HFFc6 (cell line): Measurements from ENCODE around the gene CLDN18. TPM values are rescaled to one million over a fixed set of nuclear protein-coding genes. Genes with fewer than 3 reads are reported as not detected.

Experiments
- DNase-seq: peaks from one replicate; pipeline ENCODE4 v3.0.0-alpha.2; 2018
- H3K27ac Mint-ChIP-seq: 2 replicates; pipeline ENCODE4 v1.8.0; 2020; ENCODE audit warnings: mild to moderate bottlenecking, mixed read lengths
- H3K27me3 Mint-ChIP-seq: 2 replicates; pipeline ENCODE4 v1.8.0; 2021; ENCODE audit warnings: mild to moderate bottlenecking, moderate library complexity, mixed read lengths; ENCODE audit not compliant: insufficient read depth
- H3K36me3 Mint-ChIP-seq: 2 replicates; pipeline ENCODE4 v1.8.0; 2021; ENCODE audit warnings: low read depth, mixed read lengths
- H3K4me1 Mint-ChIP-seq: 2 replicates; pipeline ENCODE4 v1.8.0; 2020; ENCODE audit warnings: low read depth, mixed read lengths
- H3K4me3 Mint-ChIP-seq: 2 replicates; pipeline ENCODE4 v1.8.0; 2020; ENCODE audit warnings: mild to moderate bottlenecking, moderate library complexity, mixed read lengths
- H3K9me3 Mint-ChIP-seq: 2 replicates; pipeline ENCODE4 v1.8.0; 2020; ENCODE audit warnings: mild to moderate bottlenecking, mixed read lengths
- CTCF ChIP-seq: fragments of 200-600 bp; sonication (generic); IDR thresholded peaks from 2 replicates; pipeline ENCODE4 v1.5.0; 2021; ENCODE audit warnings: antibody characterized with exemption, mild to moderate bottlenecking
- total RNA-seq, 6 experiments: library from RNA; stranded (reverse); fragmentation: NEBNext Ultra II Directional; extraction: Animal tissue kit (Norgen Biotek cat#: 25700); gene quantifications; 2 replicates in 1 of 6; 3 replicates in 5 of 6; pipeline ENCODE4 v1.2.3, GENCODE V29; 2021

CLDN18 gene
- total RNA-seq, 6 experiments from 2014 or later = not detected

GRCh38 chr3:138033202-138033691, 23.3 kb downstream of the CLDN18 start:
- H3K9me3 Mint-ChIP-seq = no peaks in the 10 kb centered on the region
- DNase-seq = no peak
- H3K27ac Mint-ChIP-seq = no peak overlapping the region
- H3K27me3 Mint-ChIP-seq = no peaks in the 10 kb centered on the region
- no peaks in the 10 kb centered on the region; the same call in 1 of the 2 replicates for H3K36me3 Mint-ChIP-seq
- no peak for TF ChIP-seq CTCF
- no peak overlapping the region for H3K4me3 Mint-ChIP-seq
- peaks cover 6% of the 10 kb centered on the region for H3K4me1 Mint-ChIP-seq

GRCh38 chr3:138034918-138035317, 25.0 kb downstream of the CLDN18 start:
- no peaks in the 10 kb centered on the region; the same call in 1 of the 2 replicates for H3K36me3 Mint-ChIP-seq
- H3K27ac Mint-ChIP-seq = no peak overlapping the region
- DNase-seq = no peak
- H3K4me3 Mint-ChIP-seq = no peak overlapping the region
- no peaks in the 10 kb centered on the region for H3K27me3 Mint-ChIP-seq
- peaks cover 6% of the 10 kb centered on the region for H3K4me1 Mint-ChIP-seq
- H3K9me3 Mint-ChIP-seq = no peaks in the 10 kb centered on the region
- no peak for TF ChIP-seq CTCF

- H3K36me3 Mint-ChIP-seq = no peaks in the 10 kb centered on the region; the same call in 1 of the 2 replicates
- DNase-seq = no peak
- H3K4me3 Mint-ChIP-seq = no peak overlapping the region
- no peak overlapping the region for H3K27ac Mint-ChIP-seq
- no peaks in the 10 kb centered on the region for H3K9me3 Mint-ChIP-seq
- H3K4me1 Mint-ChIP-seq = peaks cover 16% of the 10 kb centered on the region
- no peak for TF ChIP-seq CTCF
- no peaks in the 10 kb centered on the region for H3K27me3 Mint-ChIP-seq
These were observed 26.6 kb downstream of the CLDN18 start for GRCh38 chr3:138036572-138036971.

GRCh38 chr3:138038725-138039462, 28.9 kb downstream of the CLDN18 start:
- no peaks in the 10 kb centered on the region for H3K27me3 Mint-ChIP-seq
- H3K9me3 Mint-ChIP-seq = no peaks in the 10 kb centered on the region
- no peak for TF ChIP-seq CTCF
- H3K36me3 Mint-ChIP-seq = no peaks in the 10 kb centered on the region; the same call in 1 of the 2 replicates
- peaks cover 39% of the 10 kb centered on the region for H3K4me1 Mint-ChIP-seq
- no peak overlapping the region for H3K4me3 Mint-ChIP-seq
- peak overlapping the region; percentile 48; the same call in 1 of the 2 replicates for H3K27ac Mint-ChIP-seq
- DNase-seq = no peak

- peak overlapping the region; percentile 71 for H3K27ac Mint-ChIP-seq
These were observed 32.1 kb downstream of the CLDN18 start for GRCh38 chr3:138042043-138042442.

More at GRCh38 chr3:138042043-138042442, 32.1 kb downstream of the CLDN18 start:
- Mint-ChIP-seq H3K36me3 (peaks cover 13% of the 10 kb centered on the region), H3K4me1 (peaks cover 56% of the 10 kb centered on the region), H3K27me3 (peaks cover 1% of the 10 kb centered on the region; the same call in 1 of the 2 replicates), H3K4me3 (peak overlapping the region; percentile 44), H3K9me3 (no peaks in the 10 kb centered on the region)
- no peak for TF ChIP-seq CTCF
- DNase-seq = peak; percentile 82
